GM23338 (cell line): Measurements from ENCODE around the gene DOK1. TPM values are rescaled to one million over a fixed set of nuclear protein-coding genes. Genes with fewer than 3 reads are reported as not detected.
A peak's percentile ranks its signal among the peaks of the same experiment; 100 is the strongest.

Source experiments
- ATAC-seq: fragments of 200-7000 bp; cut with Tn5 transposase; 3 replicates; pipeline ENCODE4 v1.9.1; 2020
- DNase-seq: peaks from one replicate; pipeline ENCODE4 v3.0.0-alpha.2; 2015; ENCODE audit warnings: low spot score
- H2AFZ ChIP-seq: fragments of 200-600 bp; sonication (generic); 2 replicates; pipeline ENCODE4 v1.8.0; 2016; ENCODE audit warnings: antibody characterized with exemption, mild to moderate bottlenecking, moderate library complexity
- H3F3A ChIP-seq: fragments of 200-600 bp; sonication (generic); replicated peaks from 2 replicates; pipeline ENCODE4 v1.8.0; 2017; ENCODE audit warnings: antibody characterized with exemption, mixed run types, low read depth
- H3K27ac ChIP-seq: fragments of 200-600 bp; sonication (generic); 2 replicates; pipeline ENCODE4 v1.6.1; 2016; ENCODE audit warnings: low read depth
- H3K27me3 ChIP-seq: fragments of 200-600 bp; sonication (generic); 2 replicates; pipeline ENCODE4 v1.8.0; 2016; ENCODE audit warnings: mild to moderate bottlenecking, mixed run types, moderate library complexity; ENCODE audit not compliant: insufficient read depth
- H3K36me3 ChIP-seq: fragments of 200-600 bp; sonication (generic); 2 replicates; pipeline ENCODE4 v1.8.0; 2016; ENCODE audit warnings: mild to moderate bottlenecking; ENCODE audit not compliant: insufficient read depth
- H3K4me1 ChIP-seq: fragments of 200-600 bp; sonication (generic); 2 replicates; pipeline ENCODE4 v1.8.0; 2016; ENCODE audit warnings: mild to moderate bottlenecking, moderate library complexity; ENCODE audit not compliant: insufficient read depth
- H3K4me2 ChIP-seq: fragments of 200-600 bp; sonication (generic); 2 replicates; pipeline ENCODE4 v1.7.1; 2017; ENCODE audit warnings: mixed run types
- H3K4me3 ChIP-seq: fragments of 200-600 bp; sonication (generic); 2 replicates; pipeline ENCODE4 v1.6.1; 2016; ENCODE audit warnings: mixed run types
- H3K79me2 ChIP-seq: fragments of 200-600 bp; sonication (generic); replicated peaks from 2 replicates; pipeline ENCODE4 v1.8.0; 2017; ENCODE audit warnings: mild to moderate bottlenecking; ENCODE audit not compliant: insufficient read depth
- H3K9me2 ChIP-seq: fragments of 200-600 bp; sonication (generic); 2 replicates; pipeline ENCODE4 v1.8.0; 2017; ENCODE audit not compliant: insufficient read depth
- H4K20me1 ChIP-seq: fragments of 200-600 bp; sonication (generic); replicated peaks from 2 replicates; pipeline ENCODE4 v1.8.0; 2017; ENCODE audit warnings: mild to moderate bottlenecking; ENCODE audit not compliant: insufficient read depth
- H3K27ac Mint-ChIP-seq: 2 replicates; pipeline ENCODE4 v1.8.0; 2020; ENCODE audit warnings: inconsistent platforms, mild to moderate bottlenecking, moderate library complexity, mixed read lengths
- H3K27me3 Mint-ChIP-seq: 3 replicates; pipeline ENCODE4 v1.8.0; 2022; ENCODE audit warnings: low read depth, mild to moderate bottlenecking, moderate library complexity, mixed read lengths, inconsistent platforms; ENCODE audit not compliant: insufficient read depth, poor library complexity
- H3K36me3 Mint-ChIP-seq: 3 replicates; pipeline ENCODE4 v1.8.0; 2021; ENCODE audit warnings: low read depth, mild to moderate bottlenecking, inconsistent platforms, moderate library complexity, mixed read lengths
- H3K4me1 Mint-ChIP-seq: 3 replicates; pipeline ENCODE4 v1.8.0; 2020; ENCODE audit warnings: mild to moderate bottlenecking, inconsistent platforms, mixed read lengths
- H3K4me3 Mint-ChIP-seq: 3 replicates; pipeline ENCODE4 v1.8.0; 2021; ENCODE audit warnings: moderate library complexity, mild to moderate bottlenecking, inconsistent platforms, mixed read lengths
- H3K9me3 Mint-ChIP-seq: 3 replicates; pipeline ENCODE4 v1.8.0; 2020; ENCODE audit warnings: moderate library complexity, mild to moderate bottlenecking, inconsistent platforms, mixed read lengths
- CREB1 ChIP-seq: fragments of 250-450 bp; sonication (Bioruptor Pico); IDR thresholded peaks from 2 replicates; pipeline ENCODE4 v1.5.0; 2020; ENCODE audit warnings: low read depth, mild to moderate bottlenecking, moderate library complexity
- EZH2 ChIP-seq: fragments of 200-600 bp; sonication (generic); IDR thresholded peaks from one replicate; pipeline ENCODE4 v1.8.0; 2017; ENCODE audit warnings: antibody characterized with exemption, mild to moderate bottlenecking, low read depth; ENCODE audit not compliant: unreplicated experiment
- NANOG ChIP-seq: IDR thresholded peaks from 2 replicates; pipeline ENCODE4 v1.6.1; 2016; ENCODE audit warnings: antibody characterized with exemption, borderline replicate concordance
- polyA plus RNA-seq: library from polyadenylated mRNA; unstranded; fragments of >200 nt; fragmentation: Nextera tagmentation; extraction: Ambion mirVana; gene quantifications from 2 replicates; pipeline ENCODE4 v1.2.1, GENCODE V29; 2016
- total RNA-seq: library from RNA; depleted of rRNA; stranded (reverse); fragments of >200 nt; shearing (Covaris generic); gene quantifications from 2 replicates; pipeline ENCODE4 v1.2.3, GENCODE V29; 2014
- TF ChIP-seq, protein P1 (sequence below), 2 experiments: fragments of 200-600 bp in 1 of 2; sonication (generic) in 1 of 2; conservative IDR thresholded peaks; 2 replicates each; pipeline versions ENCODE4 v1.5.1 to v1.6.1; 2016 to 2017; ENCODE audit warnings: antibody characterized with exemption in 2 of 2, low read depth in 2 of 2, mild to moderate bottlenecking in 2 of 2, moderate library complexity in 1 of 2

DOK1 gene
- total and polyA plus RNA-seq, 2 experiments from 2014 or later: 3.9 to 15.5 TPM

DNA sequence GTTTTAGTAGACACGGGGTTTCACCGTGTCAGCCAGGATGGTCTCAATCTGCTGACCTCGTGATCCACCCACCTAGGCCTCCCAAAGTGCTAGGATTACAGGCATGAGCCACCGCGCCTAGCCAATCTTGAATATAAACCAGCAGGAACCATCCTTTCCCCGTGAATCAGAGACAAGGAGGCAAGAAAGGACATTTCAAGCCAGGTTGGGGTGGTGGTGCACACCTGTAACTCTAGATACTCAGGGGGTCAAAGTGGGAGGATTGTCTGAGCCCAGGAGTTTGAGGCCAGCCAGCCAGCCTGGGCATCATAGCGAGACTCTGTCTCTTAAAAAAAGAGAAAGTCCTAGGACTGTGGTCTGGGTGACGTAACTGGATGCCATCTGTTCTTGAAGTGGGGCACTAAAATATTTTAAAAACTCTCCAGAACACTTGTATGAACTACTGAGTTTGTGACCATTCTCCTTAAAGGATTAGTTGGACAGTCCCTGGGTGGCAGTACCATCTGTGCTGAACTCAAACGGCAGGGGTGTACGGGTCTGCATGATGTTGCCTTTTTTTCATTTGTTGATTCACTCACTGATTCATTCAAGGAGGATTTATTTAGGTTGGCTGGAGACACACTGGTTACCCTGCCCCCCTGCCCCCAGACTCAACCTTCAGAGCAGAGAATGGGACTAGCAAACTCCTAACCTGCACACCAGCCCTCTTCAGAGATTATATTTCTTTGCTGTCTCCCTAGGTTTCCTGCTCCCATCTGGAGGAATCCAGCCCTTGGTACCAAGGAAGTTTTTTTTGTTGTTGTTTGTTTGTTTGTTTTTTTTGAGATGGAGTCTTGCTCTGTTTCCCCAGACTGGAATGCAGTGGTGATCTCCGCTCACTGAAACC lies 43.2 kb upstream of the DOK1 start:
- Histone ChIP-seq H2AFZ (no peak overlapping the region), H3K27me3 (peaks cover 92% of the 10 kb centered on the region), H3K36me3 (no peaks in the 10 kb centered on the region), H3K27ac (no peak overlapping the region), H3K4me3 (no peak overlapping the region), H3K9me2 (no peaks in the 10 kb centered on the region), H3K4me2 (no peak overlapping the region), H3F3A (no peaks in the 10 kb centered on the region), H3K4me1 (peaks cover 26% of the 10 kb centered on the region), H3K79me2 (peaks cover 5% of the 10 kb centered on the region), H4K20me1 (no peaks in the 10 kb centered on the region)
- Mint-ChIP-seq H3K4me1 (peaks cover 25% of the 10 kb centered on the region), H3K9me3 (peaks cover 15% of the 10 kb centered on the region), H3K27ac (no peak overlapping the region), H3K27me3 (peaks cover 92% of the 10 kb centered on the region), H3K36me3 (peaks cover 9% of the 10 kb centered on the region; the same call in 2 of the 3 replicates), H3K4me3 (no peak overlapping the region)
- ATAC-seq (no peak), DNase-seq (no peak)
- peak; percentile 38 for TF ChIP-seq EZH2
- TF ChIP-seq, protein P1, sequence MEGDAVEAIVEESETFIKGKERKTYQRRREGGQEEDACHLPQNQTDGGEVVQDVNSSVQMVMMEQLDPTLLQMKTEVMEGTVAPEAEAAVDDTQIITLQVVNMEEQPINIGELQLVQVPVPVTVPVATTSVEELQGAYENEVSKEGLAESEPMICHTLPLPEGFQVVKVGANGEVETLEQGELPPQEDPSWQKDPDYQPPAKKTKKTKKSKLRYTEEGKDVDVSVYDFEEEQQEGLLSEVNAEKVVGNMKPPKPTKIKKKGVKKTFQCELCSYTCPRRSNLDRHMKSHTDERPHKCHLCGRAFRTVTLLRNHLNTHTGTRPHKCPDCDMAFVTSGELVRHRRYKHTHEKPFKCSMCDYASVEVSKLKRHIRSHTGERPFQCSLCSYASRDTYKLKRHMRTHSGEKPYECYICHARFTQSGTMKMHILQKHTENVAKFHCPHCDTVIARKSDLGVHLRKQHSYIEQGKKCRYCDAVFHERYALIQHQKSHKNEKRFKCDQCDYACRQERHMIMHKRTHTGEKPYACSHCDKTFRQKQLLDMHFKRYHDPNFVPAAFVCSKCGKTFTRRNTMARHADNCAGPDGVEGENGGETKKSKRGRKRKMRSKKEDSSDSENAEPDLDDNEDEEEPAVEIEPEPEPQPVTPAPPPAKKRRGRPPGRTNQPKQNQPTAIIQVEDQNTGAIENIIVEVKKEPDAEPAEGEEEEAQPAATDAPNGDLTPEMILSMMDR (conservative IDR thresholded peaks at IDR 0.05; ENCODE audit: low read depth in 2 of 2): no peak

DNA sequence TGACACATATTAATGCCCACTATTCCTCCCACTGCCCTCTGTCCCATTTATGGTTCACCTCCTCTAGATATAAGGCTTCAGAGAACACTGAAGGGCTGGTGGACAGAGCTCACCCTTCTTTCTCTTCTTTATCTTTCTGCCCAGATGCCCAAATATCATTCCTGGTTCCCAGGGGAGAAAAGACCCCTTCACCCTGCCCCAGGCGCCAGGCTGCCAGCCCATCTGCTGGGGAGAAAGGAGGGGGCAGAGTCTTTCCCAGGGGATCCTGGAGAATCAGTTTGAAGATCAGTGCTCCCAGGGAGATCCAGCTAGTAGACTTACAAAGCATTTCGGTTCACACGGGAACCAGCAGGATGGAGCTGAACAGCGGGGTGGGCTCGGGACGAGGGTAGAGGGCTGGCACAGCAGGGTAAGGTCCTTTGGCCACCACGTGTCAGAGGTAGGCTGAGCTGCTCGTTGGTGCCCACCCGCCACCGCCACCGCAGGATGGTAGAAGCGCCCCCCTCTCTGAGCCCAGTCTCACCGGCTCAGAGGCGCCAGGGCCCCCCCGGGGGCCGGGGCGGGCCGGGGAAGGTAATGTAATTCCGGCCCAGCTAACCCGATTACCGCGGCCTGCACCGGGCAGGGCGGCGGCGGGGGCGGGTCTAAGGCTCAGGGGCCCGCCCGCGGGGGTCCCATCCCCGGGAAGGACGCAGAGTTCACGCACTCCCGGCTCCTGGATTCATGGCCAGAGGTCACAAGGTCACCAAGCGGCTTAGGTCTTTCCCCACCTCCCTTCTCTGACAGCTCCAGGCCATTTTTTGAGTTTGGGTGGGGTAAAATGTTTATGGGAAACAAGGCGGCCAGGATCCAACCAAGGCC lies 41.5 kb upstream of the DOK1 start:
- DNase-seq (peak; percentile 44), ATAC-seq (peak; percentile 3; the same call in 2 of the 3 replicates)
- no peaks in the 10 kb centered on the region for H3K36me3 ChIP-seq
- no peaks in the 10 kb centered on the region; the same call in 1 of the 2 replicates for H4K20me1 ChIP-seq
- no peak overlapping the region for H3K27ac ChIP-seq
- peaks cover 7% of the 10 kb centered on the region for H3K9me2 ChIP-seq
- Mint-ChIP-seq H3K27me3 (peaks cover 94% of the 10 kb centered on the region), H3K36me3 (peaks cover 8% of the 10 kb centered on the region), H3K27ac (no peak overlapping the region), H3K4me1 (peaks cover 18% of the 10 kb centered on the region), H3K9me3 (peaks cover 24% of the 10 kb centered on the region), H3K4me3 (peak overlapping the region; percentile 64)
- H2AFZ ChIP-seq: no peak overlapping the region; the same call in 1 of the 2 replicates
- peaks cover 5% of the 10 kb centered on the region; the same call in 1 of the 2 replicates for H3F3A ChIP-seq
- H3K4me2 ChIP-seq: peak overlapping the region; percentile 80
- TF ChIP-seq NANOG: no peak
- peak; percentile 92 for TF ChIP-seq EZH2
- no peak for TF ChIP-seq CREB1
- H3K4me3 ChIP-seq: peak overlapping the region; percentile 57
- no peaks in the 10 kb centered on the region for H3K79me2 ChIP-seq
- peaks cover 21% of the 10 kb centered on the region; the same call in 1 of the 2 replicates for H3K4me1 ChIP-seq
- H3K27me3 ChIP-seq: peaks cover 100% of the 10 kb centered on the region
